ENCODE results near the gene LGR6.

DNA sequence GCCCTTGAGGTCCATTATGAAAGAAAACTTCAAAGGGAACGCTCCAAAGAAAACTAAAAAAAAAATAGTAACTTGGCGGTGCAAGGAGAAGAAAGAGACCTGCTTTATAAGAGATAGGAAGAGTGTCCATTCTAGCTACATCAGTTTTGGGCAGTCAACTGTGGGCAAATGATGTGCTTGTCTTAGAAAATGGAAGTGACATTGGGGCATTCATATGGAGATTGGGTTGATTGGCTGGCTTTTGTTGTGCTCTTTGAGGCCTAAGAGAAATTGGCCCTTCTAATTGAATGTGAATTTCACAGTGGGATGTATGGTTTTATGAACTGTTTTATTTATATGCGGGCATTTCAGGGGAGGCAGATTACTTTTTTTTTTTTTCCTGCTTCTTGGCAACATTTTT is 168.1 kb downstream of the LGR6 start:
- TF ChIP-seq, protein P1, sequence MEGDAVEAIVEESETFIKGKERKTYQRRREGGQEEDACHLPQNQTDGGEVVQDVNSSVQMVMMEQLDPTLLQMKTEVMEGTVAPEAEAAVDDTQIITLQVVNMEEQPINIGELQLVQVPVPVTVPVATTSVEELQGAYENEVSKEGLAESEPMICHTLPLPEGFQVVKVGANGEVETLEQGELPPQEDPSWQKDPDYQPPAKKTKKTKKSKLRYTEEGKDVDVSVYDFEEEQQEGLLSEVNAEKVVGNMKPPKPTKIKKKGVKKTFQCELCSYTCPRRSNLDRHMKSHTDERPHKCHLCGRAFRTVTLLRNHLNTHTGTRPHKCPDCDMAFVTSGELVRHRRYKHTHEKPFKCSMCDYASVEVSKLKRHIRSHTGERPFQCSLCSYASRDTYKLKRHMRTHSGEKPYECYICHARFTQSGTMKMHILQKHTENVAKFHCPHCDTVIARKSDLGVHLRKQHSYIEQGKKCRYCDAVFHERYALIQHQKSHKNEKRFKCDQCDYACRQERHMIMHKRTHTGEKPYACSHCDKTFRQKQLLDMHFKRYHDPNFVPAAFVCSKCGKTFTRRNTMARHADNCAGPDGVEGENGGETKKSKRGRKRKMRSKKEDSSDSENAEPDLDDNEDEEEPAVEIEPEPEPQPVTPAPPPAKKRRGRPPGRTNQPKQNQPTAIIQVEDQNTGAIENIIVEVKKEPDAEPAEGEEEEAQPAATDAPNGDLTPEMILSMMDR (IDR thresholded peaks at IDR 0.05): no peak
- TF ChIP-seq POLR2A (IDR thresholded peaks at IDR 0.05): no peak

All from gastroesophageal sphincter (tissue), 3 donors.